Tongue (tissue), 3 donors: ENCODE results near the gene NDUFB10. TPM values are rescaled to one million over a fixed set of nuclear protein-coding genes. Genes with fewer than 3 reads are reported as not detected.
A peak's percentile ranks its signal among the peaks of the same experiment; 100 is the strongest.

Source experiments
- DNase-seq: peaks from one replicate; pipeline ENCODE4 v3.0.0-alpha.2; 2015
- small RNA-seq: library from RNA; depleted of rRNA; stranded (forward); fragments of <200 nt; gene quantifications from one replicate; pipeline ENCODE3, GENCODE V24; 2014; ENCODE audit warnings: low replicate concordance
- total RNA-seq: library from RNA; depleted of rRNA; stranded (reverse); fragments of >200 nt; gene quantifications from one replicate; pipeline ENCODE4 v1.2.3, GENCODE V29; 2014

The NDUFB10 gene
- total RNA-seq, 1 donor from 2014 or later, result 155 TPM

DNA sequence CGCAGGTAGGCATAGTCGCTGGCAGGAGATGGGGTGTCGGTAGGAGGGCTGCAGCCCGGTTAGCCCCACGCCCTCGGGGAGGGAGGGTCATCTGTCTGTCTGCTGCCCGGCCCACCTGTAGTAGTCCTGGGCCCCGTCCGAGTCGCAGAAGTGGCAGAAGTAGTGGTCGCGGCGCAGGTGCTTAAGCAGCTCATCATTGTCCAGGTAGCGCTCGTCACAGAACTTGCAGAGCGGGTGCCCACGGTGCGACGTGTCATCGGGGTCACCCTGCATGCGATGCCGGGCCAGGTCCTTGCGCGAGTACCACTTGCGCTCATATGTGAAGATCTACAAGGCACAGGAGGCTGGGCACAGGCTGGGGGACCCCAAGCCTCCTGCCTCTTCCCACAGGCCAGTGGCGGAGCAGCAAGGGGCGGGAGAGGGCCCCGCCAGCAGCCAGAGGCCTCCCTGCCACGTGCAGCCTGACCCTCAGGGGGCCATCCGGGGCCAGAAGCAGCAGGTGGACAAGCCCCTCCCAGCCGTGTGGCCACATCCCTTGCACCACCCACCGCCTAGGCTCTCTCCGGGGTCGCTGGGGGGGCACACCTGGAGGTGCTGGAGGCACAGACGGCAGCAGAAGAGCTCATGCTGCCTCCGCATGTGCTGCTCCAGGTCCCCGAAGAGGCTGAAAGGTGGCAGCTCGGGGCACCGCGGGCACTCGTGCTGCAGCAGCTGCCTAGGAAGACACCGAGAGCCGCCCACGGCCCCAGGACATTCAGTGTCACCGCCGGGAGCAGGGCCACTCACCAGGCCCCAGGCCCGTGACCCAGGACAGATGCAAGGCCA is 43.3 kb downstream of the NDUFB10 start:
- peak; percentile 14 for DNase-seq

DNA sequence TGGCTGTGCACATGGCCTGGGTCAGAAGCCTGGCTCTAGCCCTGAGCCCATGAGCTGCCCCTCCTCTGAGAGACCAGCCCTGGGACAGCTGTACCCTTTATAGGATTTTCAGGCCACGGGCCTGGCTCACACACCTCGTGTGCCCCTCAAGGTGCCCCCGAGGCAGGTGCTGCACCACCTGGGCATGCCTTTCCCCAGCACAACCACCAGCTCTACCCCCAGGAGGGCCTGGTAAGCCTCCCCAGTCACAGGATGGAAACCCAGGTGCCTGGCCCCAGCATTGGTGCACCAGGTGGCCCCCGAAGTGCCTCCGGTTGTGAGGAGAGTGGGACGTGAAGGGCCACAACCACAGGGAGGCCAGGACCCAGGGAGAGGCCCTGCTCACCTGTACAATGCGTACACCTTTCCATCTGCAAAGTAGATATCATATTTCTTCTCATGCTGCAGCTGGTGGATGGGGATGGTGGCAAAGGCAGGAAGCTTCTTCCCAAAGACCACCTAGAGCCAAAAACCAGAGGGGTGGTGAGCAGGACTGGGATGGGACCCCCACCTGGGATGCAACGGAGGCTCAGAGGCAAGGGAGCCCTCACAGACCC is 44.0 kb downstream of the NDUFB10 start:
- no peak for DNase-seq

DNA sequence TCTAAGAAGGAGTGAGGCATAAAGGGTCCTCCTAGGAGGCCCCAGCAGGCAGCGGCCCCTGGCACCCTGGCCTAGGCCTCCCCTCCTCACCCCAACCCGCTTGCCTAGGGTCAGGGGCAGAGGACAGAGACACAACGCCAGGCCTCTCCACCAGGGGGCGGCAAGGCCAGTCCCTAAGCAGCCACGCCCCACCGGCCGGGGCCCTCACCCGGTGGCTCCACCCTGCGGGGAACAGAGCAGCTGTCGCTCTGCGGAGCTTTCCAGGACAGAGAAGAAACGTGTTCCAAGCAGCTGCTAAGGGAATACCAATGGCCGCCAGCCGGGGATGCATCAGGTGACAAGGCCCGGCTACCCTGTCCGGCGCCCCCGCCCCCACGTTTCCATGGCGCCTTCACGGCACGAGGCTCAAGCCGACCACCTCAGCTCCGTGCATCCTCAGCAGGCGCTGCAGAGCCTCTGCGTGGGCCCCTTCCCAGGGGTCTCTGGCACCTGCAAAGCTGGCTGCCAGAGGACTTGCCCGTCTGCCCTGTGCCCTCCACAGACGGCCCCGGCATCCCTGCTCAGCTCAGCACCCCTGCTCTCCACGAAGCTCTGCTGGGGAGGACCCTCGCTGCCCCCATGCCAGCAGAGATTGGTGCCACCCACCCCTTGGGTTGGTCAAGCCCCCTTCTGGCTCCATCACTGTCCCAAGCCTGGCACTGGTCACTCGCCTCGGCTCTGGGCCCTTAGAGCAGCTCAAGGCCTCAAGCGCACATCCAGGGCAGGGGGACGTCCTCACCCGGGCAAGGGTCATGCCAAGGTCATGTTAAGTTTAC is 44.7 kb downstream of the NDUFB10 start:
- peak; percentile 97 for DNase-seq

DNA sequence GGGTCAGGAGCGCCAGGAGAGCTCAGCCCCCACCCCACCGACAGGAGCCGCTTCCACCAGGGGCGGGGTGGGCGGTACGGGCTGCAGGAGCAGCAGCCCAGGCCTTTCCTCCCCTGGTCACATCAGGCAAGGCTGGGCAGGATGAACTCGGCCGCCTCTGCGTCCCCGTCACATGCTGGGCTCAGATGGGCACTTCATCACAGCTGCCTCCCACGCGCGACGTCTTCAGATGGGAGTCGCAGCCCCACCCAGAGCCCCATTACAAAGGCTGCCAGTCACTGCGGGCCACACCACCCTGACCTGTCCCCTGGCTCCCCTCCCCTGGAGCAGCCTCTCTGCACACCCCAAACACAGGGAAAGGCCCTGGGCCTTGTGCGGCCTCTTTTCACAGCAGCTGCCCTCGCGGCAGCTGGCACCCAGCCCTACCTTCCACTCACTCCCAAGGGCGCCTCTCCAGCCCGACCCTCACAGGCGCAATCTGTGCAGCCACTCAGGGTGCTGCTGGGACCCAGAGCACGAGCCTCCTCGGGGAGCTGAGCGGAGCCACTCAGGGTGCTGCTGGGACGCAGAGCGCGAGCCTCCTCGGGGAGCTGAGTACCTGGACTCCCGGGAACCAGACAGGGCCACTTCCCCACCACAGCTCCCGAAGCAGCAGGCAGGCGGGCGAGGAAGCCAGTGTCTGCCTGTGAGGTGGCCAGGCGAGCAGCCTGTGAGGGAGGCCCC is 45.6 kb downstream of the NDUFB10 start:
- peak; percentile 39 for DNase-seq

DNA sequence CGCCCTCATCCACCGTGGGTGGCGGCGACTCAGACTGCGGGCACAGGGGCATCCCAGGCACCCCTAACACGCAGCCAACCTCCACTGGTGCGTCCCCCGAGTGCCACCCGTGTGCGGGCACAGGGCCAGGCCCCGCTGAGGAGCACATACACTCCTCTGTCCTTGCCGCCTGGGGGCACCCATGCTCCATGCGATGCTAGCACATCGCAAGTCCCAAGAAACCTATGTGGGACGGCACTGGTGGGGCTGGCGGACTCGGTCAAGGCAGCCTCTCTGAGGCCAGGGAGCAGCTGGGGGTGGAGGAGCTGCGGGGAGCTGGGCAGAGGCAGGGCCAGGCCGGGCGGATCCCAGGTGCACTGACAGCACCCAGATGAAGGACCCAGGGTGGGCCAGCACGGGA is 46.3 kb downstream of the NDUFB10 start:
- DNase-seq, result no peak

DNA sequence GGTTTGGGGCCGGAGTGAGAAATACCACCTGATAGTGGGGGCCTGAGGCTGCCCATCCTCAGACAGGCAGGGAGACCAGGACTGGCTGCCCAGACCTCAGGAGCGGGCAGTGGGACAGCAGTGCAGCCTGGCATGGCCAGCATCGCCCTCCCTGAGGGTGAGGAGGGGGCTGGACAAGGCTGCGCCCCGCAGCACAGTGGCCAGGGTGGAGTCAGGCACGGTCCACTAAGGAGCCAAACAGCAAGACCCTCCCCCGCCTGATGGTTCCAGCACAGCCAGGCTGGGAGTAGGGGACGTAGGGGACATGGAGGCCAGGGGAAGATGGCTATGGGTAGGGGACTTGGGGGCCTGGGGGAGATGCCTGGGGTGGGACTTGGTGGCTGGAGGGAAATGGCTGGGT is 47.0 kb downstream of the NDUFB10 start:
- DNase-seq, result no peak

DNA sequence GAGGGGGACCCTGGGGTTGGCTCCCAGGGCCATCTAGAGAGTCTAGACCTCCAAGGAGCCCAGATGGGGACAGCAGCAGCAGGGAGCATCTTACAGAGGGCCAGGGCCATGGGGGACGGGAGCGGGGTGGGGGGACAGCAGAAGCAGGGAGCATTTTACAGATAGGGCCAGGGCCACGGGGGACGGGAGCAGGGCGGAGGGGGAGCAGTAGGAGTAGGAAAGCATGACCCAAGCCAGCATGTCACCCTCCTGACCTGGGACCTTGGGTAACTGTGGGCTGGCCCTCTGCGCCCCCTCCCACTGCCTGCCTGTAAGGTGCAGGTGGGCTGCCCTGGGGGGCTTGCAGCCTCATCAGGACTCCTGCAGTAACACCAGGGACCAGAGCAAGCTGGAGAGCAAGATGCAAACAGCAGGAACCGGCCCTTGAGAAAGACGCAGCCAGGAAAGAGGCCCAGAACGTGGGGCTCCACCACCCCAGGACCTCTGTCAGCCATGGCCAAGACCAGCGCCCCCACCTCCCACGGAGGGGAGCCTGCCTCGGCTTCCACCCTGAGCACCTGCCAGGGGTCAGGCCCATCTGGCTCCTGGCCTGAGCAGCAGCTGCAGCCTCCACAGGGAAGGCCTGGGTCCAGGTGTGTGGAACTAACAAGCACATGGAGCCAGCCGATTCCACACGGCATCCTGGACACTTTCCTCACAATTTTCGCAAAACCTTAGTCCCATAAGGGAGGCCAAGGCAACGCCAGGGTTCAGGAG is 47.9 kb downstream of the NDUFB10 start:
- DNase-seq, result no peak

DNA sequence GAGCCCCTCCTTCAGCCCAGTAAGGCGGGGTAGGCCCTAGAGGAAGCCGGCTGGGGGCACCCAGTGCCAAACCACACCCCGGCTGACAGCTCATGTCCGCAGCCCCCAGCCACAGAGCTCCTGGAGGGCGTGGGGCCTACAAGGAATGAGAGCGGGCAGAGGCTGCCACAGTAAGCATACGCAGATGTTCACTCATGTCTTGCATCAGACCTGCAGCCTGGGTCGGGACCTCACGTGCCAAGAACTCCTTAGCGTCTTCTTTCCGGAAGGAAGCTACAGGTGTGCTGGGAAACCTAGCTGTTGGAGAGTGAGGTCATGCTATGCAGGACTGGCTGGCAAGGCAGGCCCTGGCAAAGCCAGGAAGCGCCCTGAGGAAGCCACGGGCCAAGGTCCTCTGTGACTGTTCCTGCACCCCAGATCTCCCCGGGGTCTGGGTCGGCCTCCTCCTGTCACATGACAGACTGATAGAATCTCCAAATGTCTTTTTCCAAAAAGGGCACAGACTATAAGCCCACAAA is 48.7 kb downstream of the NDUFB10 start:
- DNase-seq, result no peak

DNA sequence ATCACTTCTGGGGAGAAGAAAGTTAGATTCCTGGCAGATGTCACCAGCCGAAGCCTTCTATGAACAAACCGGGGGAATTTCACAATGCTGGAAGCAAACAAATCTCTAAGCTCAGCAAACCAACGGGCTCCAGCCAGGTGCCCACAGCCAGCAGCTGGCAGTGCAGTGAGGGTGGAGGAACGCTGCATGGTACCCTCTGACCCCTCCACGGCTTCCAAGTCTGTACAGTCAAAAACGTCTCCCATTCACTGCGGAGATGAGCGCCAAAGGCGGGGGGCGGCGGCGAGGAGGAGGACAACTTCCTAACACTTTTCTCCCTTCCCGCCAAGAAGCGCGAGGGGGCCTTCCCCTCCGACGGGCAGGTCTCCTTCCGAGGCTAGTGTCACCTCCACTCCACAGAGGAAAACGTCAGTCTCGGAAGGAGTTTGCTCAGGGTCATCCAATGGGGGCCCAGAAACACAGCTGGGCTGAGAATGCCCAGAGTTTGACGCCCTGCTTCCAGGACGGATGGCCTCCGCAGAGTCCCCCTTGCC is 49.4 kb downstream of the NDUFB10 start:
- DNase-seq, result peak; percentile 29

DNA sequence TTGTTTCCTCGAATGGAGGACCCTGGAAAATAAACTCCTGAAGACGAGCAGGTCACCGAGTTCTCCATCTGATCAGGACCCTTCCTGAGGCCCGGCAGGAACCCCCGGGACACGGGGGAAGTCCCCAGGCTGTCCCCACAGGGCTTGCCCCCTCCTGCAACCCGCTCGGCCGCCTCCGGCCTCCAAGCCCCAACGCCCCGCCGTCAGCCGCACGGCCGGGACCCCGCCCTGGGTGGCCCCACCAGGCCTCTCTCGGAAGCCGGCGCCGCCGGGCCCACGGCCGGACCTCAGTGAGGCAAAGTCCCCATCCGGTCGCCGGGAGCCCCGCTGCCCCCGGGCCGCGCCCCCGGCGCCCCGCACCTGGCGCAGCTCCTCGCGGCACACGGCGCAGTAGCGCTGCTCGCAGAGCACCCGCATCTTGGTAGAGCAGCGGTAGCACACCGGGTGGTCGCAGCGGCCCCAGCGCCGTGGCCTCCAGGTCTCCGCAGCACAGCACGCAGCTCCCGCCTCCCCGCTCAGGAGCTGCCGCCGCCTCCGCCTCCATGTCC is 49.9 kb downstream of the NDUFB10 start:
- DNase-seq, result peak; percentile 17

DNA sequence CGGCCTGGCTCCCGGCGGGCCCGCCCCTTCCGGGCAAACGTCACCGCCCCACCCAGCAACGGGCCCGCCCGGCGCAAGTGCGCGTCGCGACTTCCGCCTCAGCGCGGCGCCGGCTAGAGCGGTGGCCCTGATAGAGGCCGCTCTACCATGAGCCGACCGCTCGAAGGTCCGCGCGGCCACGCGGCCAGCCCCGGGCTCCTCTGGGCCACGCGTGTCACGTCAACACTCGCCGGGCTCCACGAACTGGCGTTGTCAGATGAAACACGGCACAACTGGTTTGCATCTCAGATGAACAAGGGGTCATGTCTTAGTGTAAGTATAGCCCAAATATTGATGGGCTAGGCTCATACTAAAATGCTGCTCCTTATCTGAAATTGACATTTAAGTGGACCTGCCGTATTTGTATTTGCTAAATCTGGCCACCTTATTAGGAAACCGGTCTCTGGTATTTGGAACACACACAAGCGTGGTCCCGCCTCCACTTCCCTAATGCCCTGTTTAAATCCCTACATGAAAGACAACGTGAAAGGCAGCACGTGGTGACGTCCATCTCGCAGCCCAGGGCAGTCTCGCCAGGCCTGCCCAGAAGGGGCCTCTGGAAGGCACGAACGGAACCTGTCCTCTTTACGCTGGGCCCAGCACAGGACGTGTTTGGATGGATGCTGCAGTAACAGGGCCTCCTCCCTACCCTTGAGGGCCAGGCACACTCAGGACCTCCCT is 50.6 kb downstream of the NDUFB10 start, which contains the start of gene ZNF598:
TSS of gene ZNF598 (minus strand) at position 31 of the 720 bp plus-strand sequence.
- DNase-seq, result peak; percentile 93

Small RNA genes within 50 kb of the gene (small RNA-seq; reads per million reads assigned to genes)
- gene AC005363.2 (not detected), gene SNORA10 (not detected), gene SNORA64 (not detected)

Other genes starting within 250 kb of the NDUFB10 start
- 29.6 TPM for gene NME3, start 188.0 kb upstream of the NDUFB10 start, total RNA-seq
- 10.6 TPM for gene EME2, start 186.7 kb upstream of the NDUFB10 start, total RNA-seq
- gene MRPS34, start 186.4 kb upstream of the NDUFB10 start, total RNA-seq, result 41.5 TPM
- gene SPSB3, start 177.0 kb upstream of the NDUFB10 start, total RNA-seq, result 43.5 TPM
- gene NUBP2, start 176.6 kb upstream of the NDUFB10 start, total RNA-seq, result 59.2 TPM
- gene IGFALS, start 165.8 kb upstream of the NDUFB10 start, total RNA-seq, result 0.31 TPM
- gene HAGH, start 132.7 kb upstream of the NDUFB10 start, total RNA-seq, result 104 TPM
- gene FAHD1, start 132.3 kb upstream of the NDUFB10 start, total RNA-seq, result 45.4 TPM
- gene MEIOB, start 87.4 kb upstream of the NDUFB10 start, total RNA-seq, result 0.62 TPM
- 1.5 TPM for gene HS3ST6, start 41.1 kb upstream of the NDUFB10 start, total RNA-seq
- gene MSRB1, start 16.3 kb upstream of the NDUFB10 start, total RNA-seq, result 9.2 TPM
- 150 TPM for gene RPL3L, start 4.8 kb upstream of the NDUFB10 start, total RNA-seq
- gene RPS2, start 5.3 kb downstream of the NDUFB10 start, total RNA-seq, result 1,524 TPM
- gene RNF151, start 7.3 kb downstream of the NDUFB10 start, total RNA-seq, result not detected
- 21.7 TPM for gene TBL3, start 12.5 kb downstream of the NDUFB10 start, total RNA-seq
- 2.5 TPM for gene NOXO1, start 21.9 kb downstream of the NDUFB10 start, total RNA-seq
- gene GFER, start 24.7 kb downstream of the NDUFB10 start, total RNA-seq, result 10.2 TPM
- 4.7 TPM for gene SYNGR3, start 30.4 kb downstream of the NDUFB10 start, total RNA-seq
- 15.2 TPM for gene ZNF598, start 50.3 kb downstream of the NDUFB10 start, total RNA-seq
- 0.82 TPM for gene NPW, start 60.2 kb downstream of the NDUFB10 start, total RNA-seq
- 45.7 TPM for gene NHERF2, start 67.4 kb downstream of the NDUFB10 start, total RNA-seq
- 28.7 TPM for gene NTHL1, start 88.3 kb downstream of the NDUFB10 start, total RNA-seq
- 57.2 TPM for gene TSC2, start 88.4 kb downstream of the NDUFB10 start, total RNA-seq
- 138 TPM for gene PKD1, start 176.4 kb downstream of the NDUFB10 start, total RNA-seq
- gene RAB26, start 189.1 kb downstream of the NDUFB10 start, total RNA-seq, result not detected
- gene TRAF7, start 196.2 kb downstream of the NDUFB10 start, total RNA-seq, result 27.4 TPM
- gene CASKIN1, start 237.1 kb downstream of the NDUFB10 start, total RNA-seq, result 1.0 TPM
- gene MLST8, start 245.9 kb downstream of the NDUFB10 start, total RNA-seq, result 27.0 TPM